COLO668 (cell line): ENCODE results near the gene CXorf66.
"Not testable (repeated sequence)": the region's sequence is repeated elsewhere in the genome, so short reads cannot be mapped to it uniquely, and the experiment has no call there.

Source experiments
- DNase-seq: peaks from one replicate; lab custom pipeline; 2025; ENCODE audit not compliant: unreplicated experiment; lab: John Stamatoyannopoulos, UW

The CXorf66 gene, protein sequence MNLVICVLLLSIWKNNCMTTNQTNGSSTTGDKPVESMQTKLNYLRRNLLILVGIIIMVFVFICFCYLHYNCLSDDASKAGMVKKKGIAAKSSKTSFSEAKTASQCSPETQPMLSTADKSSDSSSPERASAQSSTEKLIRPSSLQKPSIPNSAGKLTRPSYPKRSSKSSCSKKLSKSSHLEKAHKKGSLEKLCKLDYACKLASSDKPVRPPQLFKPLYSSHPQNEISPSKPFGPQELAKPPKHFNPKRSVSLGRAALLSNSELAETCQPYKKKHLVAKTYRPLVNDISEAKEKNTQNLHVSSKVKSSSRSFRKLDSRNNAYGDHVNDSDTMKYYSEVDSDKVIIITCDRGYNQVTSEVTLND

DNA sequence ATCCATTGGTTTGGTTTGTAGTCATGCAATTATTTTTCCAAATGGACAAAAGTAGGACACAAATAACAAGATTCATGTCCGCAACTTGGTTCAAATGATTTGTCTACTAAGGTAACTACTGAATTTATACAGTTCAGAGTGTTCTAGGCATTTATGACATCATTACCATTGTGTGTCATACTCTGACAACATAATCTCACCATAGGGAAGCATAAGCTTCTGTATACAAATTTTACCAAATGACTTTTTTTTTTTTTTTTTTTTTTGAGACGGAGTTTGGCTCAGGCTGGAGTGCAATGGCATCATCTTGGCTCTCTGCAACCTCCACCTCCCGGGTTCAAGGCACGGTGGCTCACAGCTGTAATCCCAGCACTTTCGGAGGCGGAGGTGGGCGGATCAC, at the start of gene CXorf66:
Gene CXorf66 (minus strand): TSS at position 101 of the 400 bp plus-strand sequence. CDS start 25 bp downstream, at position 76.
- DNase-seq, result no peak

DNA sequence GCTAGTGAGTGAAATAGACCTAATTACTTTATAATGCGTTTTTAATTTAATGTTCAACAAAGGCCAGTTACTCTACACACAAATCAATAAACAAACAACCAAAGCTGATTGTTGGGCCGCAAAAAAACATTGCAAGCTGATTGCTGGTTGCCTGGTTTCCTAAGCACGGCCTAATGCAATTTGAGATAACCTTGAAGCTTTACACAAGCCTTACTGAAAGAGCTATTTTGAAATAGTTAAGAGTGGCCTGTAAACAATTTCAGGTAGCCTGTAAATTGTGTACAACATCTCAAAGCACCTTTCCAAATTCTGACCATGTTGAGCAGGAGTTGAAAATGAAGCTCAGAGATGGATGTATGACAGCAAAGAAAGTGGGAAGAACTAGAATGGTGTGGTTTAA, 17.5 kb upstream of the CXorf66 start:
- no peak for DNase-seq

DNA sequence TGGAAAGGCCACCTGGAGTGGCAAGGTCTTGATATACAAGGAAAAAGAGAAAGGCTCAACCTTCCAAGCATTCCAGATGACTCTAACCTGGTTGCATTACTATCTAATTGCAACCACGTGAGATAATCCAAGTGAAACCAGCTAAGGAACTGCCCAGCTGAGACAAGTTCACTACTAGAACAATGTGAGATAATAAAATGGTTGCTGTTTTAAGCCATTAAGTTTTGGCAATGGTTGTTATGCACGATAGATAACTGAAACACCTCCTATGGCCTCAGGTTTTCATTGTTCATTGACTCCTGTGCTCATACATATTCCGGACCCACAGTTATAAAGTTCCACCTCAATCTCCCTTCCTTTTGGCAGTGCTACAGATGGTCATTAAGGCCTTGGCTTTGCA, 9.2 kb upstream of the CXorf66 start:
- no peak for DNase-seq

DNA sequence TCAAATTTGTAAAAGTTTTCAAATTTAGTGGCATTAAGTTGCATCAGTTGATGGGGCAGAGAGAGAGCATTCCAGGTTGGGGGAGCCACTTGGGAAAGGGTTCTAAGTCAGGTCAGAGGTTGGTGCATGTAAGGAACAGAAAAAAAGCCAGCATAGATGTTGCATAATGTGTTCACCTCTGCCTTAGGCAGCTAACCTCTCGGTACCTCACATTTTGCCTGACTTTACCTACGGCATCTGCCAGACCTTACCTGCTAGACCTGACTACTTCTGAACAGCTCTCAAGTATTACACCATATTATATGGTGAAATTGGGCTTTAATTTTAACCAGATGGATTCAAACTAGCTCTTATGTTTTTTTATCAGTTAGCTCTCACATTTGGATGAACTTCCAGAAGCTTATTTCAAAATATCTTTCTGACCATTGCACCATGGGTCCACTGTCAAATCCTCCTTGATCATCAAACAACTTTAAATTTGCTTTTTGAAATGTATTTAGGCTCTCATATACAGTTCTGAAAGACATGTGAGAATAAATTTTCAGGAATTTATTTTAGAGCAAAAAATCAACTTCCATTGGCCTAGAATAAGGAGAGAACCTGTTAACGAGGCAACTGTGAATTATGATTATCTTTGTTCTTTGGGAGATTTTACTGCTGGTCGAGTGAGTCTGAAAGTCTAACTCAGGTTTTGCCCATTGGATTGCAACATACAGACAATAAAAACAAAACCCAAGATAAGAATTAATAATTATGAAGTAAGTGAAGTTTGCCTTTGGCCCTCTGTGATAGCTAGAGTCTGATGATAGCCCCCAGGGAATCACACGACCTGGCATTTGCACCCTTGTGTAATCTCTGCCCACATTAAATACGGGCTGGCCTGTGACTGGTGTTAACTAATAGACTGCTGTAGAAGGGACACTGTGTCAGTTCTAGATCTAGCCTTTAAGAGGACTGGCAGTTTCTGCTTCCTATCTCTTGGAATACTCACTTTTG, 7.6 kb upstream of the CXorf66 start:
- no peak for DNase-seq

DNA sequence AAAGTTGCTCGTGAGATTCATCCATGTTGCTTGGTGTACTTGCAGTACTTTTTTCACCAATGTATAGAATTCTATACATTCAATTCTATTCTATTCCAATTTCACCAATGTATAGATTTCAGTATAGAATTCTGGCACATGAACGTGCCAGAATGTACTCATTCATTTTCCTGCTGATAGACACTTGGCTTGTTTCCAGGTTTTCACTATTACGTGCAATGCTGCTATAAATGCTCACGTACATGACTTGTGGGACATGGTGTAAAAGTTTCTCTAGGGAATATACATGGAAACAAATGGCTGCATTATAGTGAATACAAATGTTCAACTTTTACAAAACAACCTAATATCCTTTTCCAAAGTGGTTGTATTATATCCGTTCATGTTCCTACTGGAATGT, 6.8 kb upstream of the CXorf66 start:
- no peak for DNase-seq

DNA sequence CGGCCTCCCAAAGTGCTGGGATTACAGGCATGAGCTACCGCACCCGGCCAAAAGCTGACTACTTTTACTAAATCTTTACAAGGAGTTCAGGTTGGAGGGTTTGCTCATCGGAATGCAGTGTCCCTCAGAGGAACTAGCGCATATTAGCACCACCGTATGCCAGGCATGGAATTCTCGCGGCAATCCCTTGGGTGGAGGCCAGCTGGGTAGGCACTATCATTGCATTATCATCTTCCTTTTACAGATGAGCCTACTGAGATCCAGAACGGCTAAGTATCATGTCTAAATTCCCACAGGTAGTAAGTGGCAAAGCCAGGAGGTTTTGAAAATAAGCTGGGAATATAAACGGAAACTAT, 6.1 kb upstream of the CXorf66 start:
- no peak for DNase-seq

DNA sequence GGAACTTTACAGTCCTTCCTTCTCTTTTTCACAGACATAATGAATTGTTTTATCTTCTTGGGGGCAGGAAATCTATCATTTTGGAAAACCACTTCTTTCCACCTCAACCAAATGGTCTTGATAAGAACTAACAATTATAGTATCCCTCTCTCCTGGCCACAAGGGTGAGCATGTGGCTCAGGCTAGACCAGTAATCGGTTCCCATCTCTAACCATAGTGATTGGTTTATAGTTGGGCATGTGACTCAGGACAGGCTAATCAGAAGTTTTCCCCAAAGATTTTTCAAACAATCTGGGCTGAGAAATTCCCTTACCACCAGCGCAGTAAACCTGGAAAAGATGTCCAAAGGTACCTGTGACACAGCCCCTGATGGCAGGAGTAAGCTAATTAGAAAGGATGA, 4.0 kb upstream of the CXorf66 start:
- no peak for DNase-seq

DNA sequence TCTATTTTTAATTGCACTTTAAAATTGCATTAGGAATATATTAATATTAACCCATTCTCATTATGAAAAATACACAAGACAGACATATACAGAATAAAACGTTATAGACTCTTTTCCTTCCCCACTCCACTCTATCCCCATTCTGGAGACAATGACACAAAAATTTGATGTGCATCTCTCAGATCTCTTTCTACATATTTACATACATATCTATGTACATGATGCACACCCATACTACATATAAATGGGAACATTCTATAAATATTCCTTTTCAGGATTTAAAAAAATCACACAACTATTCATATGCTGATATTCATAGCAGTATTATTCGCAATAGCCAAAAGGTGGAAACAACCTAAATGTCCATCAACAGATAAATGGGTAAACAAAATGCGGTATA, 2.4 kb upstream of the CXorf66 start:
- DNase-seq, result no peak

DNA sequence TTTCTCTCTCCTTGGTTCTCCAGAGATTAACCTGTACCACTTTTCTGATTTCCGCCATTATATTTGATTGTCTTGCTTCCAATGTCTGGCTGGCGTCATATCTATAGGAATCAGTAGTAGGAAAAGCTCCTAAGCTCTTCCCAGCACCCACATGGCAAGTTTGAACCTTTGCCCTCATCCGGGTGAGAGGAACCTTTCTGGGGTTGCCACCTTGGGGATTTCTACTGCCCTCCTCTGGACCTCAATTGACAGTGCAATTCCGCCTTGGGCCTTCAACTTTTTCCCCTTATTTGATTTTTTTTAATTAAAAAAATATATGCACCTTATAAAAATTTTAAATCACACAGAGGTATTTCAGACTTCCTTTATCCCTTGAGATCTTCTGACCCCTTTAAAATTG, 2.0 kb upstream of the CXorf66 start:
- no peak for DNase-seq

DNA sequence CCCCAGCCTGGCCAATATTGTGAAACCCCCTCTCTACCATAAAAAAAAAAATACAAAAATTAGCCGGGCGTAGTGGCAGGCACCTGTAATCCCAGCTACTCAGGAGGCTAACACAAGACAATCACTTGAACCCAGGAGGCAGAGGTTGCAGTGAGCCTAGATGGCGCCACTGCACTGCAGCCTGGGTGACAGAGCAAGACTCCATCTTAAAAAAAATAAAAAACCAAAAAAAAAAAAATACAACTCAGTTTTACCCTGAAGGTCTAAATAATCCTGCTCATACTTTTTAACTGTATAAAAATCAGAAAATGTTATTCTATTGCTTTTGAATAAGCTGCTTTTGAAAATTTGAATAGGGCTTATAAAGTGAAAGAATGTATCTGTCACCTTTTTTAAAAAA, 838 bp upstream of the CXorf66 start:
- DNase-seq, result not testable (repeated sequence)

DNA sequence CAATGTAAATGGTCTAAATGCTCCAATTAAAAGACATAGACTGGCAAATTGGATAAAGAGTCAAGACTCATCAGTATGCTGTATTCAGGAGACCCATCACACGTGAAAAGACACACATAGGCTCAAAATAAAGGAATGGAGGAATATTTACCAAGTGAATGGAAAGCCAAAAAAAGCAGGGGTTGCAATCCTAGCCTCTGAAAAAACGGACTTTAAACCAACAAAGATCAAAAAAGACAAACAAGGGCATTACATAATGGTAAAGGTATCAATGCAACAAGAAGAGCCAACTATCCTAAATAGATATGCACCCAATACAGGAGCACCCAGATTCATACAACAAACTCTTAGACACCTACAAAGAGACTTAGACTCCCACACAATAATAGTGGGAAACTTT, 4.2 kb downstream of the CXorf66 start:
- not testable (repeated sequence) for DNase-seq

DNA sequence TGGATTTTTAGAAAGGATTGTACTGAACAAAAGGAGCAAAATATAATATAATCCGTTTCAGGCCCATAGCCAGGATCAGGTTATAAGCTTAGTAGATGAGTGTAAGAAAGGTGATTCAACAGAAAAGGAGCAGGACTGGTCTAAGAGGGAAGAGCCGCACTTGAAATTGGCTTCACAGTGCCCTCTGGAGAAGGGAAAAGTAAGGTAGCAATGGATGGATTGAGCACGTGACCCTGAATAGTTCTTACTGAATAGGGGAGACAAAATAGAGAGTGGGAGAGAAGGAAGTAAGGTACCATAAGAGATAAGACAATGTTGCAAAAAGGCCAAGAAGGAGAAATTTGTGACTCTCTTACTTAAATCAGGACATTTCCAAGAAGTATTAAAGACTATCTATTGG, 15.6 kb downstream of the CXorf66 start:
- no peak for DNase-seq

DNA sequence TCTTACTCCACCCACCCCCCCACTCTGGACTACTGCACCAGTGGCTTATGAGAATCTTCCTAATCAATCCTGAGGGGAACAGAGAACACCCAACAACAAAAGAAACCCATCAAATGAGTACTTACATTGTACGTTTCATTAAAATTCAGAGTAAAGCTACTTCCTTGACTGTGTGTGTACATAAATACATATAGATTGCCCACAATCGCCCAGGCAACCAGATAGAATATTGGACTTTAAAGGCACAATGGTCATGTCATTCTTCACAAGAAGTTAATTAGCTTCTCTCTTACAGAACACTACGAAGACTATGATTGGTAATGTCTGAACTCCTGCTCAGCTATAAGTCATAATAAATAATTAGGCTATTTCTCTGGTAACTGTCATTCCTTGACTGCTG, 20.2 kb downstream of the CXorf66 start:
- DNase-seq, result no peak

DNA sequence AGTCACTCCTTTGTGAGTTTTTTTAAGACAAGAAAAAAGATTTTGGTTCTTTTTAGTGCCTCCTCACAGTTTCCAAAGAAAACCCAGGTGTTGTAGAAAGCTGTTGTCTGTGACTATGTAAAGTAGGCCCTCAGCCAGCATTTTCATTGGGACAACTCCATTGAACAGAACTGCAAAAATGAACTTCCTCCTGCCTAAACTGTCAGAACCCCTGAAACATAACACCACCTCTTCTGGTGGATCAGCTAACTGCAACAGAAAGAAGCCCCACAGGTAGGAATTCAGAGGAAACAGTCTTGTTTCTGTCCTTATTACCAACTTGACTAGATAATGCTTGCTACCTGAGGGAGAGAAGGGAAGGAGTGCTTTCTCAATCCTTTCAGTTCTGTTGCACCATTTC, 29.1 kb downstream of the CXorf66 start:
- DNase-seq, result no peak

DNA sequence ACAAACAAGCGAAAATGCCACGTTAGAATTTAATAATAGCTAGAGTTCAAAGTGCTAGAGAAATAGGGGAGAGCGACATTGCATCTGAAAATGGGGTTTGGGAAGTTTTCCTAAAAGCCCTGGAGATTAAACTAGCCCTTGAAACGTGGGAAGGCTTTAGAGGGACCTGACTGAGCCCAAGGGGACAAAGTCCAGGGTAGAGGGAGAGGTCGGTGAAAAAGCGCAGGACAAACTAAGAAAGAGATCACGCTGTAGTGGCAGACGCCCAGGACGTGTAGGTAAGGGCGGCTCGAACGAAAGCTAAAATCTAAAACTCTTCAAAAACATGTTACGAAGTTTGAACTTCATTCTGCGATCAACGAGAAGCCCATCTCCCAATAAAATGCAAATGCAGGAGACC, 31.4 kb downstream of the CXorf66 start:
- DNase-seq, result no peak

DNA sequence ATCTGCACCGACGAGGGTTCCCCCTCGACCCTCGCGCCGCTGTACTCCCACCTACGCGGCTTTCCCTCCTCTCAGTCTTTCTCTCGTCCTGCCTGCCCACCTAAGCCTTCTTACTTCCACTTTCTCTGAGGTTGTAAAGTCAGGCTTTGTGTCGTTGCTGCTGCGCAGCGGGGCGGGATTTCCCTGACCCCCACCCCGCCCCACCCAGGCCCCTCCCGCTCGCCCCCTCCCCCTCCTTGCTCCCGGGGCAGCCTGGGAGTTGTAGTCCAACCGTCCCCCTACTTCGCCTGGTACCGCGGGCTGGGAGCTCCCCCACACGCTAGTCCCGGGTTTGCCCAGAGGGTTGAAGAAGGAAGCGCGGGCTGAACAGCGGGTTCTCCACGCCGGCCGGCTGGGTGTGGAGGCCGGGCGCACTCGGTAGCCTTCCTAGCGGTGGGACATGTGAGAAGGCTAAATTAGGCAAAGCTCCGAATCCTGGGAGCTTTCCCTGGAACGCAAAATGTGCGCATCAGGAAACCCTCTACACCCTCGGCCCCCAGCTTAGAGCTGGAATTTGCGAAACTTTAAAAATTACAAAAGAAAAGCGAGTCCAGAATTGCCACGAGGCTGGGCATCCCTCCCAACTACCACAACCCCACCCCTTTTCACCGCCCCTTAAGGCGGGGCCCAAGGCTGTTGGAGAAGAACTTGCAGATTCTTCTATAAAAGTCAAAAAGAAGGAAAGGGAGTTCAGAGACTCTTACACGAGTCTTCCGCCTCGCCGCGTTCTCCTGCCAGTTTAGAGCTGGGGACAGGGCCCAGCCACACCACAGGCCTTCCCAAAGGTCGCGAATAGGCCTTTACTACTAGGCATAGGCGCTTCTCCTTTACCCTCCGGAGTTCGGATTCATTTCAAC, 32.2 kb downstream of the CXorf66 start, which contains the start of gene ATP11C:
Gene ATP11C (minus strand): TSS at position 153 of the 896 bp plus-strand sequence. CDS start 1,011 bp downstream, outside the sequence.
- DNase-seq, result peak; percentile 78

DNA sequence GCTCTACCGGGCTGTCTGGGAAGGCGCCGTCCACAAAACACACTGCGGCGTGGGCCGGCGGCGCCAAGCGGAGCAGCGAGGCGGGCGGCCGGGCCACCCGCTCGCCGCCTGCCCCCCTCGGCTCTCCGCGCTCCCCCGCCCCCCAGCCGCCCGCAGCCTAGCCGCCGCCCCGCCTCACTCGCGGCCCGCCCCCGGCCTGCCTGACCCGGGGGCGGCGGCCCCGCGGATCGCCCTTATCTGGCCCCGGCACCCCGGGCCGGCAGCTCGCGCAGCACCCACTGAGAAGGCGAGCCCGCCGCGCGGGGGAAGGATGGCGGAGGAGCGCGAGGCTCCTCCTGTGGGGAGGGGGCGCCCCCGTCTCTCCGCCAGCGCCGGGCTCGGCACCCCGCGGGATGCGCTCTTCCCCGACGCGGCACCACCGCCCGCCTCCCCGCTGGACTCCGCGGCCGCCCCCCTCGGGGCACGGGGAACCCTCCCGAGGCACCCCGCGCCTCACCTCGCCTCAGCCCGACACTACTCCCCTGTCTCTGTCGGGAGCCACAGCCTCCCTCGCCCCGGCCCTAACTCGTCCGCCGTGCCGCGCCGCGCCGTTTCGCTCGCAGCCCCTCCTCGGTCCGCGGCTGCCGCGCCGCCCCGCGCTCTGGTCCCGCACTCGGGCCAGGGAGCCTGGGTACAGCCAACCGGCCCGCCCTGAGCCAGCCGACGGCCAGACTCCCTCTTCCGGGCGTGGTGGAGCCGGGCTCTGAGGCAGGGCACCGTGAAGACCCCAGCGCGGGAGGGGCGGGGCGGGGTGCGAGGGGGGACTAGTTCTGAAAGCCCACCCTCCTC, 33.0 kb downstream of the CXorf66 start:
- DNase-seq, result peak; percentile 64

DNA sequence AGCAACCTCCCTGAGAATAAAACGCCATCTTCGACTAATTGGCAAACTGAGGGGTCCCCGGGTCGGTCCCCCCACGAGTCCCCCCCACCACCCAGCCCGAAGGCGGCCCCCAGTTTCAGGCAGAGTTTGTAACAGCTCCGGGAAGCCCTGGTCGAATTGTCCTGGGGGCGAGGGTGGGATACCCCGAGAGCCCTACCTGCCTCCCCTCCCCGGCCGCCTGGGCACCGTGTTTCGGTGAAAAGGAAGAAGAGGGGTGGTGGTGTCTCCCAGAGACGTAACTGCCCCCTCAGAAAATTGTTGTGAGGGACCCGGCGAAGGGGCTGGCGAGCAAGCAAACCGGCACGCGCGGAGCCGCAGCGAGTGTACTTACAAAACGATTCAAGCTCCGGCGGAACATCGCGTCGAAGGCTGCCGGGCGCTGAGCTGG, 33.7 kb downstream of the CXorf66 start:
- DNase-seq, result no peak

DNA sequence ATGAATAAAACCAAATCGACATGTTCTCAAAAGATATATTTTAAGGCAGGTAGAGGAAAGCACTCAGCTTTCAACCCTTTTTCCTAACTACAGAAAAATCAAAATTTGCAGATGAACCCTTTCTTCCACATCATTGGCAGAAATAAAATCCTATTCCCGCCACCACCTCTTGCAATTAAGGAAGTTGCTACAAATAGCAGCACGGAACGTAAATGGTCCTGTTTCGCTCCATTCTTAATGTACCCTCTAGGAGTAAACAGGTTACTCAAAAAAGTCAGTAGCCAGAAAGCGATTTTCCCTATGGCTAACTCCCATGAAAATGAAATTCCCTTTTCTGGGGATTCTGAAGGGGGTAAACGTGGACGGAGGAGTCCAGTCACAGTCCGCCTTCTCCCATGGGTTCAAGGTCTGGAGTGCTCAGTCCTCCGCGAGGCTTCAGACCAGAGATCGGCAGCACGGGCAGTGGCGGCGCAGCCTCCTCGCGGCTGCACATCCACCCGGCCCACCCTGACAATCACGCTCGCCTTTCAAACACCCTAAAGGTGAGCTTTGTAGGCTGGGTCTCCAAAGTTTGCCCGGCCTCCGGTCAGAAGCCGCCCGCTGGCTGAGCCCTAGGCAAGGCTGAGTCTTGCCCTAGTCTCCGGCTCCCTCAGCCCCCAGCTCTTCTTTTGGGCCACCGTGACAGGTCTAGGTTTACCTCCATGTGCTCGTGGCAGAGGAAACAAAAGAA, 34.2 kb downstream of the CXorf66 start:
- DNase-seq, result peak; percentile 23
